Hematopoietic multipotent progenitor cell treated with erythropoietin and hydrocortisone succinate and interleukin-3 and kit ligand, for 6 days (in vitro differentiated cells): ENCODE measurements around the gene CIB1.

Experiments
- DNase-seq: peaks from one replicate; pipeline ENCODE4 v3.0.0-alpha.2; 2015

CIB1 gene

GRCh38 chr15:90213818-90214204 is 19.9 kb downstream of the CIB1 start:
- no peak for DNase-seq

GRCh38 chr15:90213122-90213817 is 20.5 kb downstream of the CIB1 start:
- peak; percentile 61 for DNase-seq

- no peak for DNase-seq
These were observed 21.3 kb downstream of the CIB1 start for GRCh38 chr15:90212221-90213098.

GRCh38 chr15:90211440-90212143 is 22.1 kb downstream of the CIB1 start:
- peak; percentile 51 for DNase-seq

GRCh38 chr15:90211009-90211408 is 22.7 kb downstream of the CIB1 start:
- DNase-seq: no peak

- DNase-seq: no peak
These were observed 23.1 kb downstream of the CIB1 start for GRCh38 chr15:90210593-90210992.

GRCh38 chr15:90209591-90209990 is 24.1 kb downstream of the CIB1 start:
- no peak for DNase-seq

GRCh38 chr15:90208356-90208755 is 25.4 kb downstream of the CIB1 start:
- no peak for DNase-seq

- no peak for DNase-seq
These were observed 26.5 kb downstream of the CIB1 start for GRCh38 chr15:90207252-90207651.

GRCh38 chr15:90205886-90206285 is 27.9 kb downstream of the CIB1 start:
- DNase-seq: peak; percentile 66

GRCh38 chr15:90205050-90205848 is 28.5 kb downstream of the CIB1 start:
- no peak for DNase-seq

- no peak for DNase-seq
These were observed 29.8 kb downstream of the CIB1 start for GRCh38 chr15:90203922-90204321.

- DNase-seq: no peak
These were observed 30.3 kb downstream of the CIB1 start for GRCh38 chr15:90203473-90203872.

- no peak for DNase-seq
These were observed 30.8 kb downstream of the CIB1 start for GRCh38 chr15:90202929-90203328.

GRCh38 chr15:90201944-90202375 is 31.8 kb downstream of the CIB1 start:
- DNase-seq: no peak

GRCh38 chr15:90201130-90201943 is 32.4 kb downstream of the CIB1 start, which contains the start of gene SEMA4B:
TSS of gene SEMA4B (plus strand) at chr15:90201330. CDS start at chr15:90201579, 249 bp downstream.
- DNase-seq: peak; percentile 88

GRCh38 chr15:90200534-90201129 is 33.1 kb downstream of the CIB1 start:
- no peak for DNase-seq

GRCh38 chr15:90194655-90195054 is 39.1 kb downstream of the CIB1 start:
- DNase-seq: no peak

GRCh38 chr15:90192961-90193786 is 40.6 kb downstream of the CIB1 start:
- DNase-seq: no peak

GRCh38 chr15:90191794-90192509 is 41.8 kb downstream of the CIB1 start:
- DNase-seq: peak; percentile 92
